Lower lobe of right lung (tissue), 2 donors: ENCODE measurements around the gene PIGBOS1. TPM values are rescaled to one million over a fixed set of nuclear protein-coding genes. Genes with fewer than 3 reads are reported as not detected.

Experiments
- ATAC-seq, 2 donors: fragments of 200-7000 bp; cut with Tn5 transposase; one replicate each; pipeline ENCODE4 v1.9.1; 2020 to 2022; ENCODE audit warnings: mild to moderate bottlenecking in 2 of 2, moderate library complexity in 2 of 2
- DNase-seq: peaks from one replicate; pipeline ENCODE4 v3.0.0-alpha.2; 2020
- H3K27ac ChIP-seq: fragments of 200-600 bp; one replicate; pipeline ENCODE4 v1.8.0; 2022
- H3K27me3 ChIP-seq: fragments of 200-600 bp; one replicate; pipeline ENCODE4 v1.8.0; 2022; ENCODE audit warnings: low read depth
- H3K36me3 ChIP-seq: fragments of 200-600 bp; one replicate; pipeline ENCODE4 v1.8.0; 2022; ENCODE audit warnings: mild to moderate bottlenecking
- H3K4me1 ChIP-seq: fragments of 200-600 bp; one replicate; pipeline ENCODE4 v1.8.0; 2022
- H3K4me3 ChIP-seq: fragments of 200-600 bp; one replicate; pipeline ENCODE4 v1.8.0; 2022; ENCODE audit warnings: mild to moderate bottlenecking
- H3K9me3 ChIP-seq: fragments of 200-600 bp; one replicate; pipeline ENCODE4 v1.8.0; 2022
- CTCF ChIP-seq: fragments of 200-600 bp; IDR thresholded peaks from one replicate; pipeline ENCODE4 v1.8.0; 2022; ENCODE audit warnings: antibody characterized with exemption, mild to moderate bottlenecking
- intact Hi-C: fragments of 100-400 bp; cut with DNase I; formaldehyde crosslinking; loops from one replicate; pipeline ENCODE4 v1.11.0; 2022
- total RNA-seq: library from RNA; stranded (reverse); fragmentation: NEBNext Ultra II Directional; extraction: Animal tissue kit (Norgen Biotek cat#: 25700); gene quantifications from one replicate; pipeline ENCODE4 v1.2.1, GENCODE V29; 2021
- donor health status: DM: no; HTN: yes; CAD: no; lungs with severe emphysema.

The PIGBOS1 gene
- total RNA-seq, 1 donor from 2014 or later = 13.8 TPM

GRCh38 chr15:55358471-55358870, 39.5 kb upstream of the PIGBOS1 start:
- Histone ChIP-seq H3K27me3 (no peaks in the 10 kb centered on the region), H3K4me1 (no peaks in the 10 kb centered on the region), H3K9me3 (no peaks in the 10 kb centered on the region), H3K4me3 (no peak overlapping the region), H3K27ac (no peak overlapping the region), H3K36me3 (peaks cover 68% of the 10 kb centered on the region)
- ATAC-seq (no peak), DNase-seq (no peak)
- TF ChIP-seq CTCF = no peak
- intact Hi-C loops = no loop called here

GRCh38 chr15:55357774-55358173, 38.9 kb upstream of the PIGBOS1 start:
- ATAC-seq (no peak), DNase-seq (no peak)
- Histone ChIP-seq H3K4me3 (no peak overlapping the region), H3K27ac (no peak overlapping the region), H3K9me3 (no peaks in the 10 kb centered on the region), H3K36me3 (peaks cover 68% of the 10 kb centered on the region), H3K27me3 (no peaks in the 10 kb centered on the region), H3K4me1 (no peaks in the 10 kb centered on the region)
- intact Hi-C loops = no loop called here
- no peak for TF ChIP-seq CTCF

GRCh38 chr15:55356985-55357585, 38.2 kb upstream of the PIGBOS1 start:
- Histone ChIP-seq H3K27me3 (no peaks in the 10 kb centered on the region), H3K4me3 (no peak overlapping the region), H3K36me3 (peaks cover 71% of the 10 kb centered on the region), H3K27ac (no peak overlapping the region), H3K4me1 (no peaks in the 10 kb centered on the region), H3K9me3 (no peaks in the 10 kb centered on the region)
- TF ChIP-seq CTCF = no peak
- intact Hi-C loops = no loop called here
- DNase-seq (no peak), ATAC-seq (no peak)

- no peak for ATAC-seq
- H3K36me3 ChIP-seq = peaks cover 37% of the 10 kb centered on the region
Measured at GRCh38 chr15:55353025-55353424, 34.1 kb upstream of the PIGBOS1 start.

GRCh38 chr15:55349282-55349681, 30.4 kb upstream of the PIGBOS1 start:
- no peak for TF ChIP-seq CTCF
- Histone ChIP-seq H3K4me1 (no peaks in the 10 kb centered on the region), H3K9me3 (no peaks in the 10 kb centered on the region), H3K4me3 (no peak overlapping the region), H3K27me3 (no peaks in the 10 kb centered on the region), H3K36me3 (peaks cover 16% of the 10 kb centered on the region), H3K27ac (no peak overlapping the region)
- intact Hi-C loops = no loop called here
- DNase-seq (no peak), ATAC-seq (no peak)

More at GRCh38 chr15:55353025-55353424, 34.1 kb upstream of the PIGBOS1 start:
- TF ChIP-seq CTCF = no peak
- H3K27me3 ChIP-seq = no peaks in the 10 kb centered on the region
- no peaks in the 10 kb centered on the region for H3K4me1 ChIP-seq
- H3K4me3 ChIP-seq = no peak overlapping the region
- intact Hi-C loops = no loop called here
- H3K9me3 ChIP-seq = no peaks in the 10 kb centered on the region
- H3K27ac ChIP-seq = no peak overlapping the region
- DNase-seq = no peak
